GM12864 (cell line): ENCODE data around the gene ABHD12.

Experiments
- DNase-seq: peaks from one replicate; pipeline ENCODE4 v3.0.0-alpha.2; 2011; ENCODE audit warnings: low read depth
- H3K4me3 ChIP-seq: 2 replicates; pipeline ENCODE4 v1.5.1; 2011; ENCODE audit warnings: mild to moderate bottlenecking, low read depth, low read length, control low read depth
- TF ChIP-seq, protein P1 (sequence below): IDR thresholded peaks from 2 replicates; pipeline ENCODE4 v1.5.1; 2011; ENCODE audit warnings: low read depth, mild to moderate bottlenecking, moderate library complexity, low read length, control low read depth, inconsistent platforms; ENCODE audit errors: missing control alignments

The ABHD12 gene

DNA sequence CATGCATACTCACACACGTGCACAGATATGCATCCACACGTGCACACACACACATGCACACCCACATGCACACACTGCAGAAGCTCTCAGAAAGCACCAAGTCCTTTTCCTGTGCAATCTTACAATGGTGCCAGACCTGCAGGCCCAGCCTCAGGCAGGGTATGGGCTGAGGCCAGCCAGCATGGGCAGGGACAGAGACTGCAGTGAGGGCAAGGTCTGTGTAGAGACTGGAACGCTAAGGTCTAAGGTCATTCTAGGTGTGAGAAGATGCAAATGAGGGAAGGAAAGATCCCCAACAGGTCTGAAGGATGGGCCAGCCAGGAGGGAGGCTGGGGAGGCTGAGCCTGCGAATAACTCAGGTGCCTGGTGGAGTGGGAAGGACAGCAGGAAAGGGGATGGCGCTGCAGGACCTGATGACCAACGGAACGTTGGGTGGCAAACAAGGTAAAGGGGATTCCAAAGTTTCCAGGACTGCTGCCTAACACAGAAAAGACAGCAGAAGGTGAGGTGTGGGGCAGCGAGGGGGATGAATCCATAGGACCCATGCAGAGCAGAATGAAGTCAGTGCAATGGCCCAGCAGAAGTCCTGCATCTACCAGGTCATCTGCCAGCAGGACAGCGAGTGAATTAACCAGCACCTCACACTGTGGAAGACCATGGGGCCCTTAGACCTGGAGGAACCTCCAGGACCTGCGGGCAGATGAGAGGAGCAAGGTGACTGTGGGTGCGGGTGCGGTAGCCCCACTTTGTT lies 67.0 kb downstream of the ABHD12 start:
- DNase-seq = no peak
- TF ChIP-seq, protein P1, sequence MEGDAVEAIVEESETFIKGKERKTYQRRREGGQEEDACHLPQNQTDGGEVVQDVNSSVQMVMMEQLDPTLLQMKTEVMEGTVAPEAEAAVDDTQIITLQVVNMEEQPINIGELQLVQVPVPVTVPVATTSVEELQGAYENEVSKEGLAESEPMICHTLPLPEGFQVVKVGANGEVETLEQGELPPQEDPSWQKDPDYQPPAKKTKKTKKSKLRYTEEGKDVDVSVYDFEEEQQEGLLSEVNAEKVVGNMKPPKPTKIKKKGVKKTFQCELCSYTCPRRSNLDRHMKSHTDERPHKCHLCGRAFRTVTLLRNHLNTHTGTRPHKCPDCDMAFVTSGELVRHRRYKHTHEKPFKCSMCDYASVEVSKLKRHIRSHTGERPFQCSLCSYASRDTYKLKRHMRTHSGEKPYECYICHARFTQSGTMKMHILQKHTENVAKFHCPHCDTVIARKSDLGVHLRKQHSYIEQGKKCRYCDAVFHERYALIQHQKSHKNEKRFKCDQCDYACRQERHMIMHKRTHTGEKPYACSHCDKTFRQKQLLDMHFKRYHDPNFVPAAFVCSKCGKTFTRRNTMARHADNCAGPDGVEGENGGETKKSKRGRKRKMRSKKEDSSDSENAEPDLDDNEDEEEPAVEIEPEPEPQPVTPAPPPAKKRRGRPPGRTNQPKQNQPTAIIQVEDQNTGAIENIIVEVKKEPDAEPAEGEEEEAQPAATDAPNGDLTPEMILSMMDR = no peak
- no peak overlapping the region for H3K4me3 ChIP-seq

DNA sequence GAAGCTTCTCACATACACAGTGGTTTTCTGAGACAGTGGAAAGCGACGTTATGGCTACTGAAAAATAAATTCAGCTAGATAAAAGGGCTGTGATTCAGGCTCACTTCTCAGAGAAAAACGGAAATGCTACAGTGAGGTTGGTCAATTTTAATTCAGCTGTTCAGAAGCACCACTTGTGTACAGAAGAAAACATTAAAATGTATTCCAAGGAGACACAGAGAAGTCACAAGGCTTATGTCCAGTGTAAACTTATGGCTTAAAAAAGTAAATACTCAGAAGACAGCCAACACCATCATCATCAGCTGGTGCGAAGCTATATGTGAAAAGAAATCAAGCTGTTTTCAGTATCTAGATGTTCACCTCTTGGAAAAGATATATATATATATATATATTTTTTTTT lies 68.6 kb downstream of the ABHD12 start:
- no peak for DNase-seq
- TF ChIP-seq, protein P1 = no peak

DNA sequence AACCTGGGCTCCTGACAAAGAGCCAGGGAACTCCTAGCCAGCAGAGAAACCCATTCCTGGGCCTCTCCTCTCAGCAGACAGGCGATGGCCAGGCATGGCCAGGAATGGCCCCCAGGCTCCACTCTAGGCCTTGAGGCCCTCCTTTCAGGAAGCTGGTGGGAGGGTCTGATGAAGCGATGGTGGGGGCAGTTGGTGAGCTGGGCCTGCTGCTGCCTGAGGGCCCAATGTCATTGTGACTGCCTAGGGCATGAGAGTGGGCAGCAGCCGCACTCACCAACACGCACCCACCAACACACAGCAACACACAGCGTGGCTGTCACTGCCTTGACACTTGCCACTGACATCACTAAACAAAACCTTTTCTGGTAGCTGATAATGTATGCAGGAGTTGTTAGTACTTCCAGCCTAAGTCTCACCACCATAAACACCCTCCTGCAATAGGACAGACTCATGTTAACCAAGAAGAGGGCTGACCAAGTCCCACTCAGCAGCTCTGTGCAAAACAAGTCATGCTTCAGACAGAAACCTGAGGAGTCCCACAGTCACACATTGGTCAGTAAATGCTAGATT lies 69.3 kb downstream of the ABHD12 start:
- H3K4me3 ChIP-seq = no peak overlapping the region
- TF ChIP-seq, protein P1 = no peak
- no peak for DNase-seq

More for the DNA sequence above, 68.6 kb downstream of the ABHD12 start:
- no peak overlapping the region for H3K4me3 ChIP-seq

DNA sequence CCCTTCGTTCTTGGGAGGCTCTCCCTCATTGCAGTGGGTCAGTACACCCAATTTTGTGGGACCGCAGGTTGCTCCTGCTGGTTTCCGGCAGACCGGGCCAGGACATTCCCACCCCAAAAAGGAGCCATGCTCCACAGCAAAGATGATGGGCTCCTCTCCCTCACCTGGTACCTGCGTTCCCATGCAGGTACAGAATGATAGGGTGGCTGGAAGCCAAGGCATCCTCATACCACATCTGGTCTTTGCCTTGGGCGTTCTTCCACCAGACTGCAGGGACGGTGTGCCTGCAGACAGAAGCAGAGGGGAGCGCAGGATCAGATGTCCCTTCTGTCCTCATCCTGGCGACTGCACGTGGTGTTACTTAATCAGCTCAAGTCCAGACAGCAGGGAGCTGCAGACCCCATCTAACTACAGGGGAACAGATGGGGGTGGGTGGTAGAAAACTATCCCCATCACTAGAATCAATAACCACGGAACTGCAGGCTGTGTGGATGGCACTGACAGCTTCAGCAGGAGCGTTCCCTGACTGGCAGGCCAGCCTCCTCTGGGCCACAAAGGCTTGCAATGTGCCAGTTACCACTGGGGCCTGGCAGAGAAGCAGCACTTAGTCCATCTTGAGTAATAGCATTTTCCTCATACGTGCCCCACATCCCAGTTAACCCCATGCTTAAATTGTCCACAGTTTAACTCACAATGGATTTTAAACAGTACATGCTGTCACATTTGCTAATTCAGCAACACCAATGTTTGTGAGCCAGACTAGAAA lies 70.4 kb downstream of the ABHD12 start:
- TF ChIP-seq, protein P1 = no peak
- no peak overlapping the region for H3K4me3 ChIP-seq
- DNase-seq = no peak

DNA sequence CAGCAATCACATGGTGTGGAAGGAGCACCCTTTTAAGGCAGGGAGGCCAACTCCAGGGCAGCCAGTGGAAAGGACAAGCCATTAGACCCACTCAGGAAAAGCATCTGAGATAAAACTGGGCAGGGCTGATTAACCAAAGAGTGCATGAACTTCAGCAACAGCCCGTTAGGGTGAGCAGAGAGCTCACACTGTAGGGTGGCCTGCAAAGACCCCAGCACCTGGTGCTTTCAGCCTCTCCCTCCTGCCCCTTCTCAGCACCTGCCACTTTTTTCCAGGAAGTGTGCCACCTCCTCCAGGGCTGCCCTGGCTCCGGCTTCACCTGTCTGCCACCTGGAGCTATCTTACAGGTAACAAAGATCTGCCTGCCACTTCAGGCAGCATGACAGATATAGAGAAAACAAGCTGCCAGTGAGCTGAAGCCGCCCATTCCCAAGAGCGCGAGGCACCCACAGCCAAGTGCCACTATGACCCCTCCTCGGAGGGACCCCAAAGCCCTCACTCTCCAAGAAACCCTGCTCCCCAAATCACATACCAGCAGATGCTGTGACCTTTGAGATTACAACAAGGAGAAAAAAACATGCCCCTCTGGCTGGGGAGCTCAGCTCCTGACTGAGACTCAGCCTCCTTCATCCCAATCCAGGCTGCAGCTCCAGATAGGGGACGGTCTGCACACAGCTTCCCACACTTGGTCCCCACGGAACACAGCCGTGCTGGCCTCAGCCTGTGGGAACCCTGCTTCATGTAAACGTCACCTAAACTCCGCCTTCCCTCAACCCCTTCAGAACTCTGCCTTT lies 71.2 kb downstream of the ABHD12 start:
- H3K4me3 ChIP-seq = no peak overlapping the region; the same call in 1 of the 2 replicates
- no peak for DNase-seq
- TF ChIP-seq, protein P1 = peak; percentile 22

DNA sequence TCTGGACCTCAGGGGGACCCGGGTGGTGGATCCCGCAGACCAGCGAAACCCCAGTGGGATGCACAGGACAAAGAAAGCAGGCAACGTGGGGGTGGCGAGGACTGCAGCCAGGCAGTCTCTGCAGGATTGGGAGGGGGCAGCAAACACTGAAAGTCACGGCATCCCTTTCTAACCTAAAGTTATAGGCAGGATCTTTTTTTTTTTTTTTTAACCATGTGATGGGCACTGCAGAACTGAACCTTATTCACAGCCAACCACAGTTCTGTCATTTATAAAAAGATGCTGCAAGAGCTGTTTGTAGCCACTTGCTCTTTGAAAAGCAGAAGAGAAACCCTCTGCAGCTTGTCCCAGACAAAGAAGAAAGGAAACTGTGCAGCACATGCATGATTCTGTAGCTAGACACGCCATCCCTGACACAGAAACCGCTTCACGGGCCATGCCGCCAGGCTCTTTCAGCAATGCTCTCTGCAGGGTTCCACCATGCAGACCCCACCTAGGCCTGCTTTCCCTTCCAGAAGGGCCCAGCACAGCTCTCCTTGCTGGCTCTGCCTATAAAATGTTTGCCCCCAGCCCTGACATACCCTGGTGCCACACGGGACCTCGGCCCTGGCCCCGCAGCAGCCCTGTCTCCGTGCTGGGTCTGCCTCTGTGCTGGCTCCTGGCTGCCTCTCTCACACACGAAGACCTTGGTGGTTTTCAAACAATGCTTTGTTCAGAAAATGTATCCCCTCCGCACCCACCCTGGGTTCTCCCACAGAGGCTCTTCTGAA lies 72.0 kb downstream of the ABHD12 start:
- H3K4me3 ChIP-seq = no peak overlapping the region; the same call in 1 of the 2 replicates
- DNase-seq = peak; percentile 95
- TF ChIP-seq, protein P1 = no peak
